Activated CD4-positive, alpha-beta memory T cell treated with anti-CD3 and anti-CD28 coated beads for 36 hours (primary cell): Measurements from ENCODE around the gene TAB2. TPM values are rescaled to one million over a fixed set of nuclear protein-coding genes. Genes with fewer than 3 reads are reported as not detected.

Experiments used
- CTCF ChIA-PET: fragments of 350-600 bp; sonication (Branson Sonifier 250); formaldehyde crosslinking; loops from one replicate; lab custom pipeline; 2021; ENCODE audit warnings: antibody characterized with exemption, inconsistent platforms; lab: Charles Lee
- POLR2A ChIA-PET: fragments of 350-600 bp; sonication (Branson Sonifier 250); formaldehyde crosslinking; loops from one replicate; lab custom pipeline; 2021; ENCODE audit warnings: antibody characterized with exemption; lab: Charles Lee
- DNase-seq: peaks from one replicate; pipeline ENCODE4 v3.0.0-alpha.2; 2020
- H3K27ac Mint-ChIP-seq: one replicate; pipeline ENCODE4 v1.8.0; 2021; ENCODE audit warnings: mixed read lengths
- H3K27me3 Mint-ChIP-seq: one replicate; pipeline ENCODE4 v1.8.0; 2021; ENCODE audit warnings: mixed read lengths
- H3K36me3 Mint-ChIP-seq: one replicate; pipeline ENCODE4 v1.8.0; 2021; ENCODE audit warnings: mixed read lengths
- H3K4me1 Mint-ChIP-seq: one replicate; pipeline ENCODE4 v1.8.0; 2021; ENCODE audit warnings: low read depth, mixed read lengths
- H3K4me3 Mint-ChIP-seq: one replicate; pipeline ENCODE4 v1.8.0; 2021; ENCODE audit warnings: mild to moderate bottlenecking, mixed read lengths
- H3K9me3 Mint-ChIP-seq: one replicate; pipeline ENCODE4 v1.8.0; 2021; ENCODE audit warnings: mixed read lengths
- intact Hi-C: fragments of 100-400 bp; cut with micrococcal nuclease; formaldehyde crosslinking; loops from one replicate; pipeline ENCODE4 v1.15.1; 2023
- total RNA-seq, 2 experiments: library from RNA; stranded (reverse); gene quantifications; one replicate each; pipeline ENCODE4 v1.2.3, GENCODE V29; 2021

The TAB2 gene
- total RNA-seq, 2 experiments from 2014 or later, result 92.0 to 92.9 TPM

DNA sequence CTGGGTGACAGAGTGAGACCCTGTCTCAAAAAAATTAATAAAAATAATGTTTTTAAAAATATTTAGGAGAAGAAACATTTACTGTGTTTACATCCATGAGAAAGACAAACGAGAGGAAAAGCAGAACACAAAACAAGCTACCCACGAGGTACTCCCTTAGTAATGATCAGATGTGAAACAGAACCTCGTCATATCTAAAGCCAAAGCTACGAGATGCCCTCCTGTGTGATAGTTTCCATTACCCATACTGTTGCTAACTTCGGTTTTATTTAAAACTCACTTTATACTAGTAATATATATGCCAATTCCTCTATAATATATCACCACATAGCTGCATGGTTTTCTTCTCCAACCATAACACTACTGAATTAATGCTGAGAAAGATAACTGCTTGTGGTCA, 103.6 kb downstream of the TAB2 start:
- Mint-ChIP-seq H3K4me3 (no peak overlapping the region), H3K9me3 (peaks cover 3% of the 10 kb centered on the region), H3K27ac (no peak overlapping the region), H3K27me3 (no peaks in the 10 kb centered on the region), H3K4me1 (peaks cover 32% of the 10 kb centered on the region), H3K36me3 (no peaks in the 10 kb centered on the region)
- intact Hi-C loops, result loop anchor here (1.0 to 5.0 kb wide), 2 partner anchors 269 to 392 kb away; no protein-coding TSS in a partner anchor
- POLR2A ChIA-PET, result interaction anchor here (0.6 to 2.0 kb wide), 4 partner anchors 10 to 388 kb away, joined by 3 to 7 read pairs (median 3); no protein-coding TSS in a partner anchor
- CTCF ChIA-PET, result interaction anchor here (0.6 to 4.2 kb wide), 8 partner anchors 12 to 395 kb away, joined by 3 to 36 read pairs (median 3); no protein-coding TSS in a partner anchor
- no peak for DNase-seq

DNA sequence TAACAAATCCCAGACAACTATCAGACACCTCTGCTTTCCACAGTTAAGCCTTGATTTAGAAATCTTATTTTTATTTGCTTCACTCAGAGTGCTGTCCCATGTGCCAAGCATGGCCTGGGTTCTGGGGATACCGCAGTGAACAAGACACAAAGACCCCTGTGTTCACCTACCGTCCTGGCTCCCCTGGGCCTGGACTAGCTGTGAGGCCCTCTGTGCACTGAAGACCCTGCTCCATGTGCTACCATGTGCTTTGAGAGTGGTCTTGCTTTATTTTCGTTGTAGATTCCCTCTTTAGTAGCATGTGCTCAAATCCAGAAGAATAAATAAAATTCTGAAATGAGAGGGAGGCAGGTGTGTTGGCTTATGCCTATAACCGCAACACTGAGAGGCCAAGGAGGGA, 105.1 kb downstream of the TAB2 start:
- Mint-ChIP-seq H3K4me1 (peaks cover 32% of the 10 kb centered on the region), H3K27me3 (no peaks in the 10 kb centered on the region), H3K4me3 (no peak overlapping the region), H3K9me3 (no peaks in the 10 kb centered on the region), H3K27ac (no peak overlapping the region), H3K36me3 (no peaks in the 10 kb centered on the region)
- no peak for DNase-seq
- ChIA-PET POLR2A (no interaction called here), CTCF (interaction anchor here (1.1 to 3.0 kb wide), 2 partner anchors 9 to 94 kb away, joined by 5 to 14 read pairs; no protein-coding TSS in a partner anchor)
- intact Hi-C loops, result loop anchor here (5.0 kb wide), 1 partner anchor 270 kb away; no protein-coding TSS in a partner anchor

DNA sequence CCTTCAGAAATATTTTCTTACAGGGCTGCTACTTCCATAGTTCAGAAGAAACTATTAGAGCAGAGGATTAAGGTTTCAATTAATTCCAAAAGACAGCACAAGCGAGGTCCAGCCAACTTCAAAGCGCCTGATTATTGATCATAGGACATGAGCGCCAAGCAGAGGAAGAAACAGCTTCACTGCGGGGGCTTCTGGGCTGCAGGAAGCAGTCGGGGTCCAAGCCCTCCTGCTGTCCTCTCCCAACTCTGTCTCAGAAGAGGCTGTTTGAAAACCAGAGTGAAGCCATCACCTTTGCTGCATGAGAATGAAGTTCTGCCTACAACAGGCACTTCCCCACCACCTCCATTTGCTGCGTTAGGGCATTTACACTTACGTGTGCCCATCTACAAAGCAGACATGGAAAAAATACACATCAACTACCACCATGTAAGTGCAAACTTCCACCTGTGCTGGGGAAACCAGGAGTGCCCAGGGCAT, 106.5 kb downstream of the TAB2 start:
- Mint-ChIP-seq H3K27ac (no peak overlapping the region), H3K4me1 (peaks cover 25% of the 10 kb centered on the region), H3K27me3 (no peaks in the 10 kb centered on the region), H3K36me3 (no peaks in the 10 kb centered on the region), H3K4me3 (no peak overlapping the region), H3K9me3 (no peaks in the 10 kb centered on the region)
- no peak for DNase-seq
- ChIA-PET POLR2A (interaction anchor here (0.6 kb wide), 1 partner anchor 71 kb away, joined by 3 read pairs; no protein-coding TSS in a partner anchor), CTCF (interaction anchor here (0.7 to 1.2 kb wide), 2 partner anchors 93 to 396 kb away, joined by 3 to 4 read pairs; no protein-coding TSS in a partner anchor)
- intact Hi-C loops, result loop anchor here (5.0 kb wide), 1 partner anchor 272 kb away; no protein-coding TSS in a partner anchor

DNA sequence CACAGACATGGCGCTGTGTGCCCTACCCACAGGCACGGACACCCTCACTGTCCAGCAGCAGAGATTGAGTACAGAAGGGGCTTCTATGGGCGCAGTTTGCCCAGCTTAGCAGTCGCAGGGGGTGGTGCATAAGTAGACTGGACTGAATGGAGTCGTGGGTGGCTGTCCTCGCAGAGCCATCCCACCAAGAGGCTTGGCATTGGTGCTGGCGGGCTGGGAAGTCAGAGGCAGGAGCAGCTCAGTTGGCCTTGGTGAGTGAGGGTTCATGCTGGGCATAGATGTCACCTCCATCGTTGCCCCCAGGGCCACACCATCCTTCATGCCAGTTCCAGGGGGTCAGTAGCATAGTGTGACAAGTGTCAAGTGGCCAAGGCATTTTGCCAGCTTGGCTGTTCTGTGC, 107.7 kb downstream of the TAB2 start:
- no peak for DNase-seq
- Mint-ChIP-seq H3K4me3 (no peak overlapping the region), H3K27me3 (no peaks in the 10 kb centered on the region), H3K9me3 (no peaks in the 10 kb centered on the region), H3K4me1 (peaks cover 14% of the 10 kb centered on the region), H3K36me3 (no peaks in the 10 kb centered on the region), H3K27ac (no peak overlapping the region)
- ChIA-PET POLR2A (no interaction called here), CTCF (no interaction called here)
- intact Hi-C loops, result no loop called here

DNA sequence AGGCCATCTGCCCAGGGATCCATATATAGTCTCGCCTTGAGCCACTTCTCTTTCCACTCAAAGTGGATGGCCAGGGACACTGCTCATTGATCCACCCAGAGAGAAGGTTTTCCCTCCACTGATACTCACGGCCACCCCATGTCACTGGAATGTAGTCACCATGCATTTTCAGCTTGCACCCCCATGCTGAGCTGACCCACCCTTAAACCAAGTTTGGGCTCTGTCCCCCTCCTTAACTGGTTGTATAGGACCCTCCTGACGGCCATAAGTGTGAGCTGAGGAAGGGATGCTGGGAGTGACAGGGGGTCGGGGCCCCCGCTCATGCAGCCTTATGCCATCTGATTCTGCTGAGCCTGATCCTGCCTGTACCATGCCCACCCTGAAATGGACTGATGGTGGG, 108.2 kb downstream of the TAB2 start:
- no peak for DNase-seq
- intact Hi-C loops, result no loop called here
- Mint-ChIP-seq H3K4me1 (peaks cover 9% of the 10 kb centered on the region), H3K27ac (no peak overlapping the region), H3K27me3 (no peaks in the 10 kb centered on the region), H3K4me3 (no peak overlapping the region), H3K9me3 (no peaks in the 10 kb centered on the region), H3K36me3 (no peaks in the 10 kb centered on the region)
- POLR2A ChIA-PET, result no interaction called here
- CTCF ChIA-PET, result interaction anchor here (1.3 kb wide), 2 partner anchors 344 to 397 kb away, joined by 4 to 7 read pairs; no protein-coding TSS in a partner anchor

DNA sequence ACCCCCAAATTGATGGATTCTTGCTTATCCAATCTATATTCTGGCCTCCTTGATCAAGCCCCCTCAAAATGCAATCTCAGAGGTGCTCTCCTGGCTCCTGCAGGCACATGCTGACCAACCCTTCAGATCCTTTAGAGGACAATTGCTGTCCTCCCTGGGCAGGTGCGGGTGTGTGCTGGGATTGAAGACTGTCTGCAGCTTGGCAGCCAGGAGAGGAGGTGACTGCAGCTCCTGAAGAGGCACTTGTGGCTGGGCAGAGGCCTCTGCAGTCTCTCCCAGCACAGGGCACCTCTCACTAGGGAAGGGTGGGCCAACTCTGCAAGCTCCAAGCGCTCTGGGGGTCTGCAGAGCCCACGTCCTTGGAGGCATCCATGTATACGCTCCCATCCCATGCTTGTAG, 111.1 kb downstream of the TAB2 start:
- Mint-ChIP-seq H3K9me3 (no peaks in the 10 kb centered on the region), H3K27me3 (no peaks in the 10 kb centered on the region), H3K36me3 (no peaks in the 10 kb centered on the region), H3K4me1 (peaks cover 2% of the 10 kb centered on the region), H3K27ac (no peak overlapping the region), H3K4me3 (no peak overlapping the region)
- CTCF ChIA-PET, result interaction anchor here (1.0 to 1.5 kb wide), 3 partner anchors 129 to 400 kb away, joined by 3 to 4 read pairs (median 3); no protein-coding TSS in a partner anchor
- POLR2A ChIA-PET, result no interaction called here
- no peak for DNase-seq
- intact Hi-C loops, result no loop called here

DNA sequence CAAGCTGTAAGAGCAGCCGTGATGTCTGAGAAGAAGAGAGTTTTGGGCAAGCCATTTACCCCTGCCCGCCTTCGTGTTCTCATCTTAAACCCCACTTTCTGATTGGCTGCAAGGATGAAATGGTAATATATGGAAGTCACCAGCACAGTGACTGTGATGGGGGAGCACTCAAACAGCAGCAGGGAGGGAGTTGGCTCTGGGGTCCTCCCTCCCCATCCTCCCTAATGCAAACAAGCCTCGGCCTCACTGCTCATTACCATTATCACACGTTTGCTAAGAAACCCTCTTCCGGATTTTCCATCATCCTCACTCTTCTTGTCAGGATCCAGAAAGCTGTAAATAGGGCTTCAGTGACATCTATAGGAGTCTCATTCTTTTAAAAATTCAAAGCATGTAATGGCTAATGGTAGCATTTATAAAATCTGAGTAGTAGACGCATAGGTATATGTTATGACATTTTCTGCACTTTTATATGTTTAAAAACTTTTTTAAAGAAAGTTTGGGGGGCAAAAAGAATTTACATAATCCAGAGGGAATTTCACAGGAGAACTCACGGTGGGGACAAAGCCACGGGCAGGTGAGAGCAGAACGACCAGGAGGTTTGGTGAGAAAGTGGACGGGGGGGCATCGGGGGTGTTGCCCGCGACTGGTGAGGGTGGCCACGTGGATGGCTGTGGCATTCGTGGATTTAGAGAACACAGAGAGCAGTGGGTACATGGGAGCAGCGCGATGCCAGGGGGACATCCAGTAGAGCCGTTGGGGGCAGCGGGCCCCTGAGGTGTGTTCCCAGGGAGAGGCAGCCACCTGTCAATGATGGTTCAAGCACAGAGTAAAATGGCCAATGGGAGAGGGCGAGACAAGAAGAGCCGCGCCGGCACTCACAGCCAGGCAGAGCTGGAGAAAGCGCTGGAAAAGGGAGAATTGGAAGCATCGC, 112.2 kb downstream of the TAB2 start:
- intact Hi-C loops, result loop anchor here (5.0 kb wide), 3 partner anchors 197 to 852 kb away; partner anchors contain the start of gene UST
- Mint-ChIP-seq H3K27me3 (no peaks in the 10 kb centered on the region), H3K36me3 (no peaks in the 10 kb centered on the region), H3K4me1 (peaks cover 2% of the 10 kb centered on the region), H3K4me3 (no peak overlapping the region), H3K9me3 (no peaks in the 10 kb centered on the region), H3K27ac (no peak overlapping the region)
- no peak for DNase-seq
- CTCF ChIA-PET, result interaction anchor here (1.0 to 5.9 kb wide), 7 partner anchors 91 to 404 kb away, joined by 3 to 116 read pairs (median 4); no protein-coding TSS in a partner anchor
- POLR2A ChIA-PET, result no interaction called here

DNA sequence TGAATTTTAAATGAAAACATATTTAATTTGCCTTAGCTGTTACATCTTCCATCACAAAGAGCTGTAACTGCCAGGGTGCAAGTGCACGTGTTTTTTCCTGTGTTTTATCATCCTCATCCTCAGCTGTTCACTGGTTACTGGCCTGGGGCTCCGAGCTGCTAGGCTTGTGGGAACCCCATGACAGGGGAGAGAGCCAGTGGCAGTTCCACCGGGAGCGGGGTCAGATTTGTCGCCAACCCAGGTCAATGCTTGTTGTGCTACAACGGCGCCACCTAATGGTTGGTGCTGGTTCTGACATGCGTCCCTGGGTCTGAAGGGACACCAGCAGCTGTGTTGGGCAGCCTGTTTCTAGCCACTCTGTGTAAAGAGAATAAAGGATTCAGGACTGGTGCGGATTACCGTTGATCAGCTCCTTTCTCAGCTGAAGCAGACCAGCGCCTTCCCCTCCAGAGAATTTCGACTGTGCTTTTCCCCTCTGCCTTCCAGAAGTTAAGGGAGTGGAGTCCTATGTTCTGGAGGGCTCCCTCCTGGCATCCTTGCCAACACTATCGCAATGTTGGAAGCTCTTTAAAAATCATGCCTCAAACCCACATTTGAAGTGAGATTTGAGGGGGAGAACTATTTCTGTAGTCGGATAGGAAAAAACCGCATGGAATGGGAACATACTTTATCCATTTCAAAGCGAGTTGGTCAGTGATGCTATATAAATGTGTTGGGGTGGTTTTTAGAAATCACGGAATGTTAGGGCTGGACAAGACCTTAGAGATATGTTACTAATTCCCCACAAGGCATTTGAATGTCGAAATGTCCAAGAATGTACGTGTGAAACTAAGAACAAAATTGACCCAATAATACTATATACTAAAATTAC, 114.6 kb downstream of the TAB2 start:
- H3K27ac Mint-ChIP-seq, result peak overlapping the region; percentile 58

DNA sequence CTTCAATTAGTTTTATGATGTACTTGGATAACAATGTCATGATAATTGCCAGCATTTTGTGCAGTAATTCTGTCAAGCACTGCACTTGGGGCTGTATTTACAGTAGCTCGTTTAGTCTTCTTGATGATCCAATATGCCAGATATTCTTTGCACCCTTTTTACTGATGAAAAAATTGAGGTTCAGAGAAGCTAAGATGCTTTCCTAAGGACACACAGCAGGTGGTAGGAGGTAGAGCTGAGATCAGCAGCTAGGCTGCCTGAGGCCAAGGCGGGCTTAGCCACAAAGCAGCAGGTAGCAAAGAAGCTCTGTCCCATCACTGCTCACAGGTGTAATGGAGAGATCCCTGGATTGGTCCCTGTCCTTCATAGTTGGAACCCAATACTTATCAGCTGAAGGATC, 115.9 kb downstream of the TAB2 start:
- ChIA-PET CTCF (interaction anchor here (0.7 to 5.9 kb wide), 9 partner anchors 7 to 407 kb away, joined by 3 to 116 read pairs (median 36); no protein-coding TSS in a partner anchor), POLR2A (no interaction called here)
- Mint-ChIP-seq H3K9me3 (no peaks in the 10 kb centered on the region), H3K4me1 (peaks cover 13% of the 10 kb centered on the region), H3K4me3 (no peak overlapping the region), H3K36me3 (no peaks in the 10 kb centered on the region), H3K27ac (no peak overlapping the region), H3K27me3 (no peaks in the 10 kb centered on the region)
- DNase-seq, result no peak
- intact Hi-C loops, result loop anchor here (5.0 kb wide), 3 partner anchors 201 to 856 kb away; partner anchors contain the start of gene UST

More for the DNA sequence above, 114.6 kb downstream of the TAB2 start:
- no peaks in the 10 kb centered on the region for H3K9me3 Mint-ChIP-seq
- H3K4me3 Mint-ChIP-seq, result no peak overlapping the region
- peak; percentile 95 for DNase-seq
- ChIA-PET POLR2A (interaction anchor here (0.5 to 1.3 kb wide), 7 partner anchors 11 to 401 kb away, joined by 3 to 4 read pairs (median 3); no protein-coding TSS in a partner anchor), CTCF (interaction anchor here (0.6 to 5.9 kb wide), 82 partner anchors 9 to 873 kb away, joined by 3 to 116 read pairs (median 4); partner anchors contain the start of gene TAB2)
- no peaks in the 10 kb centered on the region for H3K27me3 Mint-ChIP-seq
- H3K4me1 Mint-ChIP-seq, result peaks cover 5% of the 10 kb centered on the region
- H3K36me3 Mint-ChIP-seq, result no peaks in the 10 kb centered on the region
- intact Hi-C loops, result loop anchor here (1.0 to 5.0 kb wide), 7 partner anchors 85 to 855 kb away; partner anchors contain the start of gene UST

DNA sequence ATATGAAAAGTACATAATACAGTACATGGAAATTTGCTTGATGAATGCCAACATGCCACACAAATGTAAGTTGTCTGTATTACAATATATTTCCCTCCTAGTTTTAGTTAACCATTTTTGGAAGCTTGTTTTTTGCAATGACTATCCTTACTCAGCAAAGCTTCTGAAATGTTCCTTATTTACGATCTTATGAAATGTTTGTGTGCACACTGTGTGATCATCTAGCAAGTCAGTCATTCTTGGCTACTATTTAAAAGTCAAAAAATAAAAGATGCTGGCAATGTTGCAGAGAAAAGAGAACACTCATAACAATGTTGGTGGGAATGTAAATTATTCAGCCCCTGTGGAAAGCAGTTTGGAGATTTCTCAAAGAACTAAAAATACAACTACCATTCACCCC, 116.4 kb downstream of the TAB2 start:
- intact Hi-C loops, result loop anchor here (5.0 kb wide), 3 partner anchors 202 to 857 kb away; partner anchors contain the start of gene UST
- H3K27ac Mint-ChIP-seq, result no peak overlapping the region
- peaks cover 17% of the 10 kb centered on the region for H3K4me1 Mint-ChIP-seq
- no peak for DNase-seq
- no peaks in the 10 kb centered on the region for H3K9me3 Mint-ChIP-seq
- ChIA-PET CTCF (interaction anchor here (1.1 to 5.9 kb wide), 8 partner anchors 14 to 408 kb away, joined by 3 to 116 read pairs (median 40); no protein-coding TSS in a partner anchor), POLR2A (interaction anchor here (0.7 kb wide), 1 partner anchor 25 kb away, joined by 3 read pairs; no protein-coding TSS in a partner anchor)
- H3K27me3 Mint-ChIP-seq, result no peaks in the 10 kb centered on the region
- H3K4me3 Mint-ChIP-seq, result no peak overlapping the region
- no peaks in the 10 kb centered on the region for H3K36me3 Mint-ChIP-seq
